Lower leg skin (tissue), 4 donors: ENCODE measurements around the gene ABLIM1. TPM values are rescaled to one million over a fixed set of nuclear protein-coding genes. Genes with fewer than 3 reads are reported as not detected.

Experiments used
- DNase-seq, 2 donors: peaks; one replicate each; pipeline ENCODE4 v3.0.0-alpha.2; 2019; ENCODE audit warnings: low spot score in 2 of 2
- H3K4me3 ChIP-seq: fragments of 200-600 bp; sonication (generic); 2 replicates; pipeline ENCODE4 v1.5.1; 2017; ENCODE audit warnings: mild to moderate bottlenecking, low read depth; ENCODE audit not compliant: poor library complexity, severe bottlenecking
- POLR2A ChIP-seq, 2 donors: fragments of 450-650 bp; IDR thresholded peaks; one replicate each; pipeline ENCODE4 v1.6.1; 2016 to 2017; ENCODE audit warnings: antibody characterized with exemption in 2 of 2, mild to moderate bottlenecking in 1 of 2, moderate library complexity in 1 of 2
- WGBS, 2 donors: methylation state at CpG; one replicate each; pipeline ENCODE4 v1.1.5; 2018; 5-methylcytosine and 5-hydroxymethylcytosine counted together
- intact Hi-C: fragments of 100-400 bp; cut with DNase I; formaldehyde crosslinking; loops from one replicate; pipeline ENCODE4 v1.15.0; 2023; ENCODE audit warnings: low total_unique reads
- total RNA-seq, 4 donors: library from RNA; depleted of rRNA; stranded (reverse); fragments of >200 nt; gene quantifications; one replicate each; pipeline ENCODE4 v1.1.0, GENCODE V29; 2016
- TF ChIP-seq, protein P1 (sequence below), 3 donors: fragments of 450-650 bp; IDR thresholded peaks; one replicate each; pipeline ENCODE4 v1.5.1; 2016; ENCODE audit warnings: antibody characterized with exemption in 3 of 3, mild to moderate bottlenecking in 3 of 3, moderate library complexity in 2 of 3

The ABLIM1 gene
- total RNA-seq, 4 donors from 2014 or later = 171 to 258 (median 209) TPM

DNA sequence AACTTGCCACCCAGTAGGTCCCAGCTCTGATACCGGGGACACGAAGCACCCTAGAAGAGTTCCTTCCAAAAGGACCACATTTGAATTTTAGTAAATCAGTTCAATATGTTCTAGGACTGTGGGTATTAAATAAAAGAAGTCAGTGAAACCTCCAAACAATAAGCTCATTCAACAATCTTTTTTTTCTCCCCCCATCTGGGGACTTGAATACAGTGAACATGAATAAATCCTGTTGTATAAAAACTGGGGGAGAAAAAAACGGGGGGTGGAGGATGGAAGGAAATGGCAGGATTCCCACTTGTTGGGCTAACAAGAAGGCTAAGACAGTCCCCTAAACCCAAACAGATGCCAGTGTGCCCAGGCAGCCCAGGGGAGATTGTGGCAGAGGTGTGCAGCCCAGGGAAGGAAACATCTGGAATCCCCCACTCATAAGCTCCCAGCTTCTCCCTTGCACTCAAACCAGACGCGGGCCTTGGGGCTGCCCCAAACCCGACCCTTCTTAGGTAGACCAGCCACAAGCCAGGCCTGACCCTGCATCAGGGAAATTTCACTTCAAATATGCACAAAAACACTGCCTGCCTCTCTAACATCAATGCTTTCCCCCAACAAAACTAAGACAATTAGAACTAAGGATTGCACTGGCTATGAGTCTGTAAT is 262.6 kb downstream of the ABLIM1 start:
- no peak overlapping the region for H3K4me3 ChIP-seq
- DNase-seq = no peak
- no peak for TF ChIP-seq POLR2A (IDR thresholded peaks at IDR 0.05)
- TF ChIP-seq, protein P1, sequence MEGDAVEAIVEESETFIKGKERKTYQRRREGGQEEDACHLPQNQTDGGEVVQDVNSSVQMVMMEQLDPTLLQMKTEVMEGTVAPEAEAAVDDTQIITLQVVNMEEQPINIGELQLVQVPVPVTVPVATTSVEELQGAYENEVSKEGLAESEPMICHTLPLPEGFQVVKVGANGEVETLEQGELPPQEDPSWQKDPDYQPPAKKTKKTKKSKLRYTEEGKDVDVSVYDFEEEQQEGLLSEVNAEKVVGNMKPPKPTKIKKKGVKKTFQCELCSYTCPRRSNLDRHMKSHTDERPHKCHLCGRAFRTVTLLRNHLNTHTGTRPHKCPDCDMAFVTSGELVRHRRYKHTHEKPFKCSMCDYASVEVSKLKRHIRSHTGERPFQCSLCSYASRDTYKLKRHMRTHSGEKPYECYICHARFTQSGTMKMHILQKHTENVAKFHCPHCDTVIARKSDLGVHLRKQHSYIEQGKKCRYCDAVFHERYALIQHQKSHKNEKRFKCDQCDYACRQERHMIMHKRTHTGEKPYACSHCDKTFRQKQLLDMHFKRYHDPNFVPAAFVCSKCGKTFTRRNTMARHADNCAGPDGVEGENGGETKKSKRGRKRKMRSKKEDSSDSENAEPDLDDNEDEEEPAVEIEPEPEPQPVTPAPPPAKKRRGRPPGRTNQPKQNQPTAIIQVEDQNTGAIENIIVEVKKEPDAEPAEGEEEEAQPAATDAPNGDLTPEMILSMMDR (IDR thresholded peaks at IDR 0.05) = no peak
- intact Hi-C loops = no loop called here
- 68 to 78% methylated on average over 6 of the region's 6 CpGs for WGBS, 2 donors

DNA sequence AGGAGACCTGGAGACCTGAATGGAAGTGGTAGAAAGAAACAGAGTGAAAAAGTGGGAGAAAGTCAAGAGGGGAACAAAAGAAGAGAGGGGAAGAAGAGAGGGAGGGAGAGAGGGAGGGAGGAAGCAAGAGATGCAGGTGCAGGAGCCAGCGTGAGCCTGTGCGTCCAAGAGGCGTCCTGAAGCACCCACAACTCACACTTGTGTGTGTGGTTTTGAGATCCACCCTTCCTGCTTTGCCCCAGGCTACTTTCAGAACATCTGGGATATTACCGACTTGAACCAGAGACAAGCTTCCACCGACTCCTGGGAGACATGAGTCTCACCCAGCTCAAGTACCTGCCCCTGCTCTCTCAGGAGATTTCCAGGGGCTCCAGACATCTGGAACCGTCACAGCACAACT is 263.5 kb downstream of the ABLIM1 start:
- no peak overlapping the region for H3K4me3 ChIP-seq
- 40 to 44% methylated on average over 6 of the region's 6 CpGs for WGBS, 2 donors
- no peak for TF ChIP-seq POLR2A (IDR thresholded peaks at IDR 0.05)
- TF ChIP-seq, protein P1 (IDR thresholded peaks at IDR 0.05) = no peak
- intact Hi-C loops = no loop called here
- DNase-seq = no peak

DNA sequence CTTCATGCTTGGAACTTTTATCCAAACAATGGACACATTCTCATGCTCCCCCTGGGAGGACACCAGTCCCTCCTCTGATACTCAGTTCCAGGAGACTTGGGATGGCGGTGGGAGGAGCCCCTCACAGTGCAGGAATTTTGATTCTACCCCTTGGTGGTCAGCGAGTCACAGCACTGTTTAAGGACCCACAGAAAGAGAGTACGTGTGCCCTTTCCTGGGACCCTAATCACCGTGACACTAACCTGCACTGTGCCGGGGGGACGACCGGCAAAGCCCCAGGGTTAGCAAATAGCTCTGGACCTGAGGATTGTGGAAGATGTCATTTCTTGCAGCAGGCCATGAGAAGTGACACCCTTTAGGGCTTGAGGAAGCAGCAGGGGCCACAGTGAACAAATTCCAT is 264.2 kb downstream of the ABLIM1 start:
- intact Hi-C loops = no loop called here
- no peak for DNase-seq
- 88 to 95% methylated on average over 7 of the region's 7 CpGs for WGBS, 2 donors
- no peak overlapping the region for H3K4me3 ChIP-seq
- TF ChIP-seq POLR2A (IDR thresholded peaks at IDR 0.05) = no peak
- TF ChIP-seq, protein P1 (IDR thresholded peaks at IDR 0.05) = no peak

DNA sequence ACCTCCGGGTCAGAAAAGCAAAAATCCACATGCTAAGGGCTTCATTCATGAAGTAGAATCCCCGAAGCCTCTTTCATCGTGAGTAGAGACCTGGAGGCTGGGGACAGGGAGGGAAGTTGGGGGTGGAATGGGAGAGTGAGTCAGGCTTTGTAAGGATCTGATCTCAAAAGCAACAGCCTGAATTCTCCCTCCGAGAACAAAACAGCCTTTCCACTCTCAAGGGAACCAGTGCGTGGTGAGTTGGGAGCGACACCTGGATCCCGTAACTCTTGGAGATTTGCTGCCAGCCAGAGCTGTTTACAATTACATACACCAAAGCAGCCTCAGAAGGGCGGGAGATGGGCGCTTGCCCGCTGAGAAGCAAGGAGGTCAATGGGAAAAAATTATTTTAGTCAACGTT is 264.6 kb downstream of the ABLIM1 start:
- WGBS, 2 donors = 61% methylated on average over 11 of the region's 11 CpGs
- intact Hi-C loops = no loop called here
- DNase-seq = no peak

DNA sequence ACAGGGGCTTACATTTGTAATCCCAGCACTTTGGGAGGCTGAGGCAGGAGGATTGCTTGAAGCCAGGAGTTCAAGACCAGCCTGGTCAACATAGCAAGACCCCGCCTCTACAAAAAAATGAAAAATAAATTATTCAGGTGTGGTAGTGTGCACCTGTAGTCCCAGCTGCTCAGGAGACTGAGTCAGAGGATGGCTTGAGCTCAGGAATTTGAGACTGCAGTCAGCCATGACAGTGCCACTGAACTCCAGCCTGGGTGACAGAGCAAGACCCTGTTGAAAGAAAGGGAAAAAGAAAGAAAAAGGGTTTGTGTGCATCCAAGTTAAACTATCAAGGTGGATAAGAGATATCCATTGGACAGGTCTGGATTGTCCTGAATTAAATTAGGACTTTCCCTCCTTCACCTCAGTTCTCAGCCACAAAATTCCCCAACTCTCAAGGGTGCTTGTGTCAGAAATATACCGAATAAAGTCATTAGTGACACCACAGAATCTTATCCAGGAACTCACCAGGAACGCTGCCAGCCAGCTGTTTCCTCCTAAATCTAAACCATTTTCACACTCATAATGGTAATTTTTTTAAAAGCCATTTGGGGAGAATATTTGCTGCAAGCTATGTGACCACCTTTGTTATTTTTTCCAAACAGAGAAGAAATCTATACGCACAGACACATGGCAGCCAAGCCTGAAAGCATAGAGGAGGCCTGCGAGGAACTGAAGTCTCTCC is 265.8 kb downstream of the ABLIM1 start:
- WGBS, 2 donors = 65 to 66% methylated on average over 5 of the region's 5 CpGs
- TF ChIP-seq POLR2A (IDR thresholded peaks at IDR 0.05) = no peak
- TF ChIP-seq, protein P1 (IDR thresholded peaks at IDR 0.05) = no peak
- H3K4me3 ChIP-seq = no peak overlapping the region
- DNase-seq = no peak
- intact Hi-C loops = no loop called here

More for the DNA sequence above, 264.6 kb downstream of the ABLIM1 start:
- no peak overlapping the region for H3K4me3 ChIP-seq
- TF ChIP-seq POLR2A (IDR thresholded peaks at IDR 0.05) = no peak
- TF ChIP-seq, protein P1 (IDR thresholded peaks at IDR 0.05) = no peak
